Upper lobe of left lung (tissue), 6 donors: Measurements from ENCODE around the gene GCAT. TPM values are rescaled to one million over a fixed set of nuclear protein-coding genes. Genes with fewer than 3 reads are reported as not detected.

Source experiments
- ATAC-seq, 2 donors: fragments of 200-7000 bp; cut with Tn5 transposase; one replicate each; pipeline ENCODE4 v1.9.1; 2022; ENCODE audit warnings: mild to moderate bottlenecking in 2 of 2, moderate library complexity in 2 of 2; ENCODE audit not compliant: low FRiP score in 2 of 2
- DNase-seq, 2 donors: peaks; one replicate each; pipeline ENCODE4 v3.0.0-alpha.2; 2019 to 2020
- H3K27ac ChIP-seq, 4 donors: fragments of 200-600 bp; sonication (generic); one replicate each; pipeline ENCODE4 v1.5.1; 2016 to 2019
- H3K27me3 ChIP-seq, 4 donors: fragments of 200-600 bp; sonication (generic); one replicate each; pipeline ENCODE4 v1.5.1; 2017 to 2019
- H3K36me3 ChIP-seq, 4 donors: fragments of 200-600 bp; sonication (generic); one replicate each; pipeline ENCODE4 v1.5.1; 2016 to 2019
- H3K4me1 ChIP-seq, 4 donors: fragments of 200-600 bp; sonication (generic); one replicate each; pipeline ENCODE4 v1.5.1; 2018 to 2019
- H3K4me3 ChIP-seq, 4 donors: fragments of 200-600 bp; sonication (generic); one replicate each; pipeline ENCODE4 v1.5.1; 2017 to 2019; ENCODE audit warnings: mild to moderate bottlenecking in 2 of 4, moderate library complexity in 1 of 4
- H3K9me3 ChIP-seq, 4 donors: fragments of 200-600 bp; sonication (generic); one replicate each; pipeline ENCODE4 v1.5.1; 2018 to 2019
- EP300 ChIP-seq, 4 donors: sonication (generic); formaldehyde crosslinking; IDR thresholded peaks; one replicate each; pipeline ENCODE4 v1.5.1; 2017; ENCODE audit warnings: antibody characterized with exemption in 4 of 4, control low read depth in 2 of 4
- POLR2A ChIP-seq, 4 donors: fragments of 450-650 bp; IDR thresholded peaks; one replicate each; pipeline ENCODE4 v1.5.1; 2016 to 2017; ENCODE audit warnings: antibody characterized with exemption in 4 of 4, mild to moderate bottlenecking in 2 of 4
- POLR2AphosphoS5 ChIP-seq, 2 donors: sonication (generic); formaldehyde crosslinking; IDR thresholded peaks; one replicate each; pipeline ENCODE4 v1.5.1; 2017; ENCODE audit warnings: antibody characterized with exemption in 2 of 2
- WGBS, 2 donors: methylation state at CpG; one replicate each; pipeline ENCODE4 v1.1.5; 2017 to 2018; 5-methylcytosine and 5-hydroxymethylcytosine counted together
- total RNA-seq, 6 donors: library from RNA; depleted of rRNA in 4 of 6; stranded (reverse); fragments of >200 nt in 4 of 6; gene quantifications; one replicate each; pipeline versions ENCODE4 v1.1.0 to v1.2.1, GENCODE V29; 2016 to 2021
- TF ChIP-seq, protein P1 (sequence below), 6 experiments: fragments of 450-650 bp in 4 of 6; fragments of 200-600 bp in 2 of 6; sonication (generic) in 2 of 6; IDR thresholded peaks; one replicate each; pipeline ENCODE4 v1.5.1; 2016 to 2019; ENCODE audit warnings: antibody characterized with exemption in 6 of 6
- donor health status: DM: no; HTN: no; CAD: no; lungs with moderate emphysema.
- donor health status: DM: no; HTN: yes; CAD: no; lungs with severe emphysema.

GCAT gene
- total RNA-seq, 6 donors from 2014 or later = 2.7 to 16.7 (median 7.5) TPM

DNA sequence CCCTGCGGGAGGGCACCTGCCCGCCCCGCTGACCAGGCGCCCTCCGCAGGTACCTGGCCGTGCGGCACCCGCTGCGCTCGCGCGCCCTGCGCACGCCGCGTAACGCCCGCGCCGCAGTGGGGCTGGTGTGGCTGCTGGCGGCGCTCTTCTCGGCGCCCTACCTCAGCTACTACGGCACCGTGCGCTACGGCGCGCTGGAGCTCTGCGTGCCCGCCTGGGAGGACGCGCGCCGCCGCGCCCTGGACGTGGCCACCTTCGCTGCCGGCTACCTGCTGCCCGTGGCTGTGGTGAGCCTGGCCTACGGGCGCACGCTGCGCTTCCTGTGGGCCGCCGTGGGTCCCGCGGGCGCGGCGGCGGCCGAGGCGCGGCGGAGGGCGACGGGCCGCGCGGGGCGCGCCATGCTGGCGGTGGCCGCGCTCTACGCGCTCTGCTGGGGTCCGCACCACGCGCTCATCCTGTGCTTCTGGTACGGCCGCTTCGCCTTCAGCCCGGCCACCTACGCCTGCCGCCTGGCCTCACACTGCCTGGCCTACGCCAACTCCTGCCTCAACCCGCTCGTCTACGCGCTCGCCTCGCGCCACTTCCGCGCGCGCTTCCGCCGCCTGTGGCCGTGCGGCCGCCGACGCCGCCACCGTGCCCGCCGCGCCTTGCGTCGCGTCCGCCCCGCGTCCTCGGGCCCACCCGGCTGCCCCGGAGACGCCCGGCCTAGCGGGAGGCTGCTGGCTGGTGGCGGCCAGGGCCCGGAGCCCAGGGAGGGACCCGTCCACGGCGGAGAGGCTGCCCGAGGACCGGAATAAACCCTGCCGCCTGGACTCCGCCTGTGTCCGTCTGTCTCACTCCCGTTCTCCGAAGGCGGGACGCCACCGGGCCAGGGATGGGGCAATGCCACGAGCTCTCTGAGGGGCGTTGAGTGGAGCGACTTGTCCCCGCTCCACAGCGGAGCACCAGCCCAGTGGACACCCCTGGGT, 17.2 kb downstream of the GCAT start:
- H3K36me3 ChIP-seq = peaks cover 0 to 14% (median 6%) of the 10 kb centered on the region in 4 donors
- 16 to 74% methylated on average over 5 to 28 of the region's 135 CpGs for WGBS, 2 donors
- TF ChIP-seq POLR2AphosphoS5 (IDR thresholded peaks at IDR 0.05) (no peak), EP300 (IDR thresholded peaks at IDR 0.05) (no peak), POLR2A (IDR thresholded peaks at IDR 0.05) (no peak)
- TF ChIP-seq, protein P1, sequence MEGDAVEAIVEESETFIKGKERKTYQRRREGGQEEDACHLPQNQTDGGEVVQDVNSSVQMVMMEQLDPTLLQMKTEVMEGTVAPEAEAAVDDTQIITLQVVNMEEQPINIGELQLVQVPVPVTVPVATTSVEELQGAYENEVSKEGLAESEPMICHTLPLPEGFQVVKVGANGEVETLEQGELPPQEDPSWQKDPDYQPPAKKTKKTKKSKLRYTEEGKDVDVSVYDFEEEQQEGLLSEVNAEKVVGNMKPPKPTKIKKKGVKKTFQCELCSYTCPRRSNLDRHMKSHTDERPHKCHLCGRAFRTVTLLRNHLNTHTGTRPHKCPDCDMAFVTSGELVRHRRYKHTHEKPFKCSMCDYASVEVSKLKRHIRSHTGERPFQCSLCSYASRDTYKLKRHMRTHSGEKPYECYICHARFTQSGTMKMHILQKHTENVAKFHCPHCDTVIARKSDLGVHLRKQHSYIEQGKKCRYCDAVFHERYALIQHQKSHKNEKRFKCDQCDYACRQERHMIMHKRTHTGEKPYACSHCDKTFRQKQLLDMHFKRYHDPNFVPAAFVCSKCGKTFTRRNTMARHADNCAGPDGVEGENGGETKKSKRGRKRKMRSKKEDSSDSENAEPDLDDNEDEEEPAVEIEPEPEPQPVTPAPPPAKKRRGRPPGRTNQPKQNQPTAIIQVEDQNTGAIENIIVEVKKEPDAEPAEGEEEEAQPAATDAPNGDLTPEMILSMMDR (IDR thresholded peaks at IDR 0.05) = no peak
- H3K27me3 ChIP-seq = peaks cover 0 to 8% (median 2%) of the 10 kb centered on the region in 4 donors
- no peak overlapping the region for H3K27ac ChIP-seq
- DNase-seq (peak in 1 of 2 donors; percentile 84), ATAC-seq (no peak)
- H3K9me3 ChIP-seq = no peaks in the 10 kb centered on the region
- H3K4me3 ChIP-seq = peak overlapping the region in 3 of 4 donors; percentile 42 to 45 (median 43)
- peaks cover 3 to 14% (median 6%) of the 10 kb centered on the region in 4 donors for H3K4me1 ChIP-seq

DNA sequence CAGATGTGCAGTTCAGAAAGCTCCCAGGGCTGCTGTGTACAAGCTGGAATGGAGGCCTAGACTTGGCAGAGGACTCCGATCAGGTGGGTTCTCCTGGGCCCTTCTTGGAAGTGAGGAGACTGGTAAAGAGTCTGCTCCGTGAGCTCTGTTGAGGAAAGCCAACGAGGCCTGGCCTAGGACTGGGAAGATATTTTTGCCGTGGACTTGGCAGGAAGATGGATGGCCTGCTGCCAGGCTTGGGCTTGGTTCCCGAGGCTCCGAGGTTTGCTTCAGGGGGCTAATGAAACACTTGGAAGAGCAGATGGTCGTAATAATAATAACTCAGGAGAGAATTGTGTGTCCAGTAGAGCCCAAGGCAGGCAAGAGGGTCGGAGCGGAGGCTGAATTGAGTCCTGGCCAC, 19.3 kb downstream of the GCAT start:
- DNase-seq = no peak
- no peak for TF ChIP-seq POLR2AphosphoS5 (IDR thresholded peaks at IDR 0.05)
- no peak for TF ChIP-seq EP300 (IDR thresholded peaks at IDR 0.05)
- TF ChIP-seq, protein P1 (IDR thresholded peaks at IDR 0.05) = no peak
- TF ChIP-seq POLR2A (IDR thresholded peaks at IDR 0.05) = no peak

GRCh38 chr22:37830093-37830842, 22.5 kb downstream of the GCAT start:
- TF ChIP-seq POLR2AphosphoS5 (IDR thresholded peaks at IDR 0.05) = no peak
- TF ChIP-seq, protein P1 (IDR thresholded peaks at IDR 0.05) = no peak
- TF ChIP-seq EP300 (IDR thresholded peaks at IDR 0.05) = no peak
- no peak for TF ChIP-seq POLR2A (IDR thresholded peaks at IDR 0.05)
- WGBS, 2 donors = 88 to 90% methylated on average over 10 to 14 of the region's 14 CpGs
- Histone ChIP-seq H3K4me1 (peaks cover 0 to 3% (median 2%) of the 10 kb centered on the region in 4 donors), H3K27me3 (no peaks in the 10 kb centered on the region), H3K27ac (no peak overlapping the region), H3K9me3 (no peaks in the 10 kb centered on the region), H3K4me3 (no peak overlapping the region), H3K36me3 (peaks cover 25 to 64% (median 47%) of the 10 kb centered on the region in 4 donors)
- DNase-seq (no peak), ATAC-seq (no peak)

More for the DNA sequence above, 19.3 kb downstream of the GCAT start:
- 48 to 59% methylated on average over 9 of the region's 9 CpGs for WGBS, 2 donors
- no peak for ATAC-seq
- H3K27ac ChIP-seq = no peak overlapping the region
- peaks cover 10 to 35% (median 27%) of the 10 kb centered on the region in 4 donors for H3K36me3 ChIP-seq
- no peak overlapping the region for H3K4me3 ChIP-seq
- peaks cover 3 to 14% (median 6%) of the 10 kb centered on the region in 4 donors for H3K4me1 ChIP-seq
- peaks cover 0 to 8% (median 2%) of the 10 kb centered on the region in 4 donors for H3K27me3 ChIP-seq
- H3K9me3 ChIP-seq = no peaks in the 10 kb centered on the region

- WGBS, 2 donors = 98% methylated on average over 11 of the region's 11 CpGs
- Histone ChIP-seq H3K27ac (no peak overlapping the region), H3K36me3 (peaks cover 25 to 69% (median 47%) of the 10 kb centered on the region in 4 donors), H3K4me3 (no peak overlapping the region), H3K9me3 (no peaks in the 10 kb centered on the region), H3K27me3 (no peaks in the 10 kb centered on the region), H3K4me1 (no peaks in the 10 kb centered on the region)
- no peak for DNase-seq
- no peak for ATAC-seq
- TF ChIP-seq EP300 (IDR thresholded peaks at IDR 0.05) (no peak), POLR2AphosphoS5 (IDR thresholded peaks at IDR 0.05) (no peak), POLR2A (IDR thresholded peaks at IDR 0.05) (no peak)
- TF ChIP-seq, protein P1 (IDR thresholded peaks at IDR 0.05) = no peak
These were observed 23.7 kb downstream of the GCAT start for GRCh38 chr22:37831472-37831871.
